Thyroid gland (tissue), 4 donors: ENCODE results near the gene RAI14.

ENCODE experiments used
- POLR2A ChIP-seq, 2 donors: fragments of 450-650 bp; IDR thresholded peaks; one replicate each; pipeline ENCODE4 v1.6.1; 2017; ENCODE audit warnings: antibody characterized with exemption in 2 of 2, mild to moderate bottlenecking in 2 of 2, moderate library complexity in 1 of 2
- TF ChIP-seq, protein P1 (sequence below), 6 experiments: fragments of 200-600 bp in 3 of 6; fragments of 450-650 bp in 3 of 6; sonication (generic) in 3 of 6; IDR thresholded peaks; one replicate each; pipeline ENCODE4 v1.5.1; 2016 to 2019; ENCODE audit warnings: antibody characterized with exemption in 6 of 6, mild to moderate bottlenecking in 2 of 6, inconsistent platforms in 1 of 6, moderate library complexity in 1 of 6

GRCh38 chr5:34648039-34648839, 7.9 kb upstream of the RAI14 start:
- TF ChIP-seq, protein P1, sequence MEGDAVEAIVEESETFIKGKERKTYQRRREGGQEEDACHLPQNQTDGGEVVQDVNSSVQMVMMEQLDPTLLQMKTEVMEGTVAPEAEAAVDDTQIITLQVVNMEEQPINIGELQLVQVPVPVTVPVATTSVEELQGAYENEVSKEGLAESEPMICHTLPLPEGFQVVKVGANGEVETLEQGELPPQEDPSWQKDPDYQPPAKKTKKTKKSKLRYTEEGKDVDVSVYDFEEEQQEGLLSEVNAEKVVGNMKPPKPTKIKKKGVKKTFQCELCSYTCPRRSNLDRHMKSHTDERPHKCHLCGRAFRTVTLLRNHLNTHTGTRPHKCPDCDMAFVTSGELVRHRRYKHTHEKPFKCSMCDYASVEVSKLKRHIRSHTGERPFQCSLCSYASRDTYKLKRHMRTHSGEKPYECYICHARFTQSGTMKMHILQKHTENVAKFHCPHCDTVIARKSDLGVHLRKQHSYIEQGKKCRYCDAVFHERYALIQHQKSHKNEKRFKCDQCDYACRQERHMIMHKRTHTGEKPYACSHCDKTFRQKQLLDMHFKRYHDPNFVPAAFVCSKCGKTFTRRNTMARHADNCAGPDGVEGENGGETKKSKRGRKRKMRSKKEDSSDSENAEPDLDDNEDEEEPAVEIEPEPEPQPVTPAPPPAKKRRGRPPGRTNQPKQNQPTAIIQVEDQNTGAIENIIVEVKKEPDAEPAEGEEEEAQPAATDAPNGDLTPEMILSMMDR (IDR thresholded peaks at IDR 0.05): no peak
- TF ChIP-seq POLR2A (IDR thresholded peaks at IDR 0.05): no peak
